Nephron progenitor cell (in vitro differentiated cells): ENCODE results near the gene DOK1.
A peak's percentile ranks its signal among the peaks of the same experiment; 100 is the strongest.

Experiments used
- DNase-seq: peaks from one replicate; pipeline ENCODE4 v3.0.0; 2021
- H3K27ac Mint-ChIP-seq: 2 replicates; pipeline ENCODE4 v1.8.0; 2021; ENCODE audit warnings: mild to moderate bottlenecking, moderate library complexity, mixed read lengths
- H3K27me3 Mint-ChIP-seq: 2 replicates; pipeline ENCODE4 v1.8.0; 2021; ENCODE audit warnings: mild to moderate bottlenecking, low read depth, mixed read lengths; ENCODE audit not compliant: poor library complexity
- H3K36me3 Mint-ChIP-seq: 2 replicates; pipeline ENCODE4 v1.8.0; 2021; ENCODE audit warnings: low read depth, mixed read lengths
- H3K4me1 Mint-ChIP-seq: 2 replicates; pipeline ENCODE4 v1.8.0; 2021; ENCODE audit warnings: mixed read lengths
- H3K4me3 Mint-ChIP-seq: 2 replicates; pipeline ENCODE4 v1.8.0; 2021; ENCODE audit warnings: mild to moderate bottlenecking, moderate library complexity, mixed read lengths
- H3K9me3 Mint-ChIP-seq: 2 replicates; pipeline ENCODE4 v1.8.0; 2021; ENCODE audit warnings: mild to moderate bottlenecking, moderate library complexity, mixed read lengths
- TF ChIP-seq, protein P1 (sequence below): fragments of 200-600 bp; sonication (generic); IDR thresholded peaks from 2 replicates; pipeline ENCODE4 v1.5.0; 2021; ENCODE audit warnings: antibody characterized with exemption

The DOK1 gene

DNA sequence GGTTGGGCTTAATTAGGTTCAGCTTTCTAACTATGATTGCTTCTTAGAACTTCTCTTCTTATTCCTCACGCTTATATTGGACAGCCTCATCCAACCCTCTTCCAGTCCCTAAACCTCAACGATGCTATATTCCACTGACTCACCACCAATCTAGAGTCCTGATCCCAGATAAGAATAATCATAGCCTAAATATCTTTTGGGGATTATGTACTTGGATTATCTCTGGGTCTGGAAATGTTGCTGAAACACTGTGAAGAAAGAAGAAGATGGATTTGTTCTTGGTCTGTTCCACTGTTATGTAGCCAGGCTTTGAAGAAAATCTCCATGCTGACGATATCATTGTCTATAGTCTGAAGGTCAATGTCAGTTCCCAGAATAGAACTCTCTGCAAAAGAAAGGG, 26.9 kb downstream of the DOK1 start:
- Mint-ChIP-seq H3K36me3 (no peaks in the 10 kb centered on the region), H3K9me3 (no peaks in the 10 kb centered on the region), H3K27me3 (peaks cover 45% of the 10 kb centered on the region), H3K4me1 (peaks cover 5% of the 10 kb centered on the region), H3K4me3 (no peak overlapping the region), H3K27ac (no peak overlapping the region)
- DNase-seq, result no peak
- TF ChIP-seq, protein P1, sequence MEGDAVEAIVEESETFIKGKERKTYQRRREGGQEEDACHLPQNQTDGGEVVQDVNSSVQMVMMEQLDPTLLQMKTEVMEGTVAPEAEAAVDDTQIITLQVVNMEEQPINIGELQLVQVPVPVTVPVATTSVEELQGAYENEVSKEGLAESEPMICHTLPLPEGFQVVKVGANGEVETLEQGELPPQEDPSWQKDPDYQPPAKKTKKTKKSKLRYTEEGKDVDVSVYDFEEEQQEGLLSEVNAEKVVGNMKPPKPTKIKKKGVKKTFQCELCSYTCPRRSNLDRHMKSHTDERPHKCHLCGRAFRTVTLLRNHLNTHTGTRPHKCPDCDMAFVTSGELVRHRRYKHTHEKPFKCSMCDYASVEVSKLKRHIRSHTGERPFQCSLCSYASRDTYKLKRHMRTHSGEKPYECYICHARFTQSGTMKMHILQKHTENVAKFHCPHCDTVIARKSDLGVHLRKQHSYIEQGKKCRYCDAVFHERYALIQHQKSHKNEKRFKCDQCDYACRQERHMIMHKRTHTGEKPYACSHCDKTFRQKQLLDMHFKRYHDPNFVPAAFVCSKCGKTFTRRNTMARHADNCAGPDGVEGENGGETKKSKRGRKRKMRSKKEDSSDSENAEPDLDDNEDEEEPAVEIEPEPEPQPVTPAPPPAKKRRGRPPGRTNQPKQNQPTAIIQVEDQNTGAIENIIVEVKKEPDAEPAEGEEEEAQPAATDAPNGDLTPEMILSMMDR, result no peak

DNA sequence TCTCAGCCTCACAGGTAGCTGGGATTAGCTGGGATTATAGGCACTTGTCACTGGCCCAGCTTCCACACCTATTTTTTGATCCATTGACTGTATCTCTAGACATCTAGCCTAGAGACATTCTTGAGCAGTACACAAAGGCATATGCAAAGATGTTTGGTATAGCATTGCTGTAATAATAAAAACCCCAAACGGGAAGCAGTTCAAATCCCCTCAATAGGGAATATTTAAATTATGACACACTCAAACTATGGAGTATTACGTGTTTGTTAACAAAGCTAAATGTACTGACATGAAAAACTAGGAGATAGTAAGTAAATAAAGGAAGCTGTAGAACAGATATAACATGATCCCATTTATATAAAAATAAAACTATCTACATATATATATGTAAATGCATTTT, 27.7 kb downstream of the DOK1 start:
- H3K27me3 Mint-ChIP-seq, result peaks cover 45% of the 10 kb centered on the region
- no peak overlapping the region for H3K4me3 Mint-ChIP-seq
- TF ChIP-seq, protein P1, result no peak
- no peak overlapping the region for H3K27ac Mint-ChIP-seq
- H3K4me1 Mint-ChIP-seq, result no peaks in the 10 kb centered on the region
- H3K36me3 Mint-ChIP-seq, result no peaks in the 10 kb centered on the region
- H3K9me3 Mint-ChIP-seq, result no peaks in the 10 kb centered on the region
- no peak for DNase-seq

DNA sequence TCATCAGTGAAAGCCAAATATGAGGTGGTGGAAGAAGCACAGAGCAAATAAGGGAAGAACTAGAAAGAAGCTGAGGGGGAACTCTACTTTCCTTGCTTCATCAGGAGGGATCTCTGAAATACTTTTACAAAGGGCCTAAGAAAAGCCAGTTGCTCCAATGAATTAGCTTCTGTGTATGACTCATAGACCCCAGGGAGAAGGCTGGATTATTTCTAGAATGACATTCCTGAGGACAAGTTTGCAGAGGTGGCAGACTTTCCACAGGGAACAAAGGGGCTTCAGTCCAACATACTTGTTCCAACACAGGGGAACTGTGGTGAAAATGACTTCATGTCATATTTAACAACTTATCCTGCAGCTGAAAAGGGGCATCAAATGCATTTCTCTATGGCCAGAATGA, 29.0 kb downstream of the DOK1 start:
- no peak overlapping the region for H3K27ac Mint-ChIP-seq
- H3K9me3 Mint-ChIP-seq, result no peaks in the 10 kb centered on the region
- peaks cover 48% of the 10 kb centered on the region for H3K27me3 Mint-ChIP-seq
- H3K36me3 Mint-ChIP-seq, result no peaks in the 10 kb centered on the region
- no peak for DNase-seq
- H3K4me1 Mint-ChIP-seq, result peaks cover 4% of the 10 kb centered on the region
- no peak overlapping the region for H3K4me3 Mint-ChIP-seq
- TF ChIP-seq, protein P1, result no peak

DNA sequence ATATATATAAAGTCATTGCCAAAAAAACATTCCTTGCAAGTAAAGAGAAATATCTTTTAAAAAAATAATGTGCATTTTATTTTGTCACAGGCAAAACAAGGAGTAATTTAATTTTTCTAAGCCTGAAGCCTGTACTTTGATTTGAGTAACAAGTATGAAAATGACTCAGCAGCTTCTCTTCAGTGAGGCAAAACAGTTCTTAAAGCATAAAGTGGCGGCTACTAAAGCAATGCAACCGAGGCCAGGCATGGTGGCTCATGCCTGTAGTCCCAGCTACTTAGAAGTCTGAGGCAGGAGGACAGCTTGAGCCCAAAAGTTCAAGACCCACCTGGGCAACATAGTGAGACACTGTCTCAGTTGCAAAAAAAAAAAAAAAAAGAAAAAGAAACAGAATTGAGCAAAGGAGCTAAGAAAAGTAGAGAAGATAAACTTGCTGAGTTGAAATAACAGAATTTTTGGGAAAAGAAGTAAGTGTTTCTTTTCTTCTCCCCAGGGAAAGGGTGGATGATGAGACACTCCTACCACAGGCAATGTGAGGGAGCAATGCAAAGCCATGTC, 29.6 kb downstream of the DOK1 start:
- no peak for DNase-seq
- TF ChIP-seq, protein P1, result no peak
- Mint-ChIP-seq H3K27me3 (peaks cover 51% of the 10 kb centered on the region), H3K4me3 (no peak overlapping the region), H3K4me1 (peaks cover 4% of the 10 kb centered on the region), H3K9me3 (no peaks in the 10 kb centered on the region), H3K27ac (peak overlapping the region; percentile 34), H3K36me3 (no peaks in the 10 kb centered on the region)

DNA sequence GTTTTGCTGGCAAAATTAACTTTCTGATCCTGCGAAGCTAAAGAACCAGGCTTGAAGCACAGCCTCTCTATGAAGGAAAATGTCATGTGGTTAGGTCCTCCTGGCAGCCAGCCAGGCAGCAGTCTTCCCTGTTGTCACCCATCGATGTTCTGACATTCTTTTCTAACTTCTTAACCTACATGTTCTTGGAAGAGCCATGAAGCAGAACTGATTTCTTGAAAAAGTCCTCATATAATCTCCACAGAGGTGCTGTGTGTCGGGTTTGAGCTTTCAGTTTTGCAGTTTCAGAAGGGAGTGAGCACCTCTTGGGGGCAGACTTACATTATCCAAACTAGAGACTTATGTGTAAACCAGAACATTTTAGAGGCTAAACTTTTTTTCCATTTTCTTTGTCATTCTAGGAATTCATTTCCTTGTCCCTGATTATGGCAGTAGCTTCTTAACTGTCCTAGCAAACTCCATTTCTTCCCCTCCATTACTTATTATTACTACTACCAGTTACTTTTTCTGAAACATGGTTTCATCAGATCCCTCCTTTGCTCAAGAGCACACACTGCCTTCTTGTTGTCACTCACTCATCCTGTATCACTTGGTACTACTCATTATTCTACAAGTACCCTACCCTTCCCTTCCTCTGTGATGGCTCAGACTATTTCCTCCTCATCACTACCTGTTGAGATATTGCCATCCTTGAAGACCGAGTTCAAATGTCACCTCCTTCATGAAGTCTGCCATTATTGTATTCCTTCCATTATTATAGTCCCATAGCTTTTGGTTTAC, 31.1 kb downstream of the DOK1 start:
- TF ChIP-seq, protein P1, result no peak
- peaks cover 4% of the 10 kb centered on the region for H3K4me1 Mint-ChIP-seq
- no peaks in the 10 kb centered on the region for H3K9me3 Mint-ChIP-seq
- peaks cover 55% of the 10 kb centered on the region for H3K27me3 Mint-ChIP-seq
- no peak overlapping the region for H3K4me3 Mint-ChIP-seq
- no peak overlapping the region for H3K27ac Mint-ChIP-seq
- DNase-seq, result no peak
- H3K36me3 Mint-ChIP-seq, result no peaks in the 10 kb centered on the region
